Measurements from ENCODE around the gene IGFBP7. TPM values are rescaled to one million over a fixed set of nuclear protein-coding genes. Genes with fewer than 3 reads are reported as not detected.
"Not testable (repeated sequence)": the region's sequence is repeated elsewhere in the genome, so short reads cannot be mapped to it uniquely, and the experiment has no call there.

IGFBP7 gene
- total RNA-seq, 1 experiment from 2014 or later = 1,151 TPM

DNA sequence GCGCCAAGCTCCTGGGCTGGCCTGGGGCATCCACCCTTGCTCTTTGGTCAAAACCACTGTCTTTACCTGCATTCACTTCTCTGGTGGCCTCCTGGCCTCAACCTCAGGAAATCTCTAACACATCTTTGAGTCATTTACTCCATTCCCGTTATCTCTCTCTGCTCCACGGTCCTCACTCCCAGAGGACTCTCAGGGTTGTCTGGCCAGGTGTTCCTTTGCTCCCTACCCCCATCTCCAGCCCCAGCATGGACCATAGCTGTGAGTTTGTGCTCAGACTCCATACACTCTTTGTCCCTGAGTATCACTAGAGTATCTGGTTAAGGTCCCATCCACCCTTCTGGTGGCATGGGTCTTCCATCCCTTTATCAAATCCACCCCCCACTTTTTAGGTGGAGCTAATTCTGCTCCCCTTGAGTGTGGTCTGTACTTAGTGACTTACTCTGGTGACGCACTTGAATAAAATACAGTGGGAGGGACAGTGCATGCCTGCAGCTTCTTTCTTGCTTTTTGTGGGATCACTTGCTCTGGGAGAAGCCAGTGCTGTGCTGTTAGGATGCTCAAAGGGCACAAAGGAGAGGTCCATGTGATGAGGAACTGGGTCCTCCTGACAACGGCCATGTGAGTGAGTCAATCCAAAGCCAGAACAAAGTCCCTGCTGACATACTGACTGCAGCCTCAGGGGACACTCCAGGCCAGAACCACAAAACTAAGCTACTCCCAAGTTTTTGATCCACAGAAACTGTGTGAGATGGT, 44.3 kb downstream of the IGFBP7 start:
- H3K36me3 ChIP-seq = peaks cover 24% of the 10 kb centered on the region
- no peaks in the 10 kb centered on the region for H3K9me3 ChIP-seq (replicated peaks)
- H3K4me1 ChIP-seq (replicated peaks) = peaks cover 90% of the 10 kb centered on the region
- peak; percentile 56 to 65 for DNase-seq (ENCODE audit: low read depth in 1 of 2, low spot score in 2 of 2)
- H3K27ac ChIP-seq = peak overlapping the region; percentile 75
- H3K4me3 ChIP-seq = no peak overlapping the region
- H3K27me3 ChIP-seq (replicated peaks) = no peaks in the 10 kb centered on the region

DNA sequence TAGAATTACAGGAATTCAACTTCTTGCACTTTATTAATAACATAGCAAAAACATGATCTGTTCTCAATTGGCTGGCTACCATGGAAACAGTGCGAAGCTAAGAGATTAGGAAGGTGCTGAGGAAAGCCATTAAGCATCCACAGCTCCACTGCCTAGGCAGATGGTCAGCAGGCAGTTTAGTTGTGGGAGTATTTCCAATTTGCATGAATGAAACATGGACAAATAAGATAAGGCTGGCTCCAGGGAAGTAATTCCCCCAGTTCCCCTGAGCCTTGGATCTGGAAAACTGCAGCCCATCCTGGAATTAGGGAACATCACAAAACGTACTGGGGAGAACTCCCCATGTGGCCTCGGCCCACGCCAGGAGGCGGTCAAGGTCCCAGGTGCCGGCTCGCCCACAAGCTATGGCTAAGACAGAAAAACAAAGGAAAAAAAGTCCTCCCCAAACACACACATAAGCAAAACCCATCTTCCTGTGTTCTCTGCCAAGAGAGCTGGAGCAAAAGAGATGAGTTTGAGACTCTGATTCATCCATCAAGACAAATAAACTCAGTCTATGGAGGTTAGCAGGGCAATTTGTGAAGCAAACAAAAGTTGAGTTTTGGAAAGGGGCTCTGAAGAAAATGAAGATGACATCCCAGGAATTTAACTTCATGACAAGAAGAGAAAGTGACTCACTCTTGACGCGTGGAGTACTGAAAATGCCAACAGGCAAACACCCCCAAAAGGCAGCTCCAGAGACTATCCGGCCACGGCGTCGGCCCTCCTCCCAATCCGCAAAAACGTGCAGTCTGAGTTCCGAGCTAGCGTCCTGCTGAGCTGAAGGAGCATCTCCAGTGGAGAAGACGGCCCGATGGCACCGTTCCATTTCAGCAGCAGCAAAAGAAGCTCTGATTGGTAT, 45.1 kb downstream of the IGFBP7 start:
- H3K36me3 ChIP-seq = peaks cover 20% of the 10 kb centered on the region
- peak; percentile 96 to 98 for DNase-seq (ENCODE audit: low read depth in 1 of 2, low spot score in 2 of 2)
- H3K27ac ChIP-seq = peak overlapping the region; percentile 75
- peaks cover 91% of the 10 kb centered on the region for H3K4me1 ChIP-seq (replicated peaks)
- H3K27me3 ChIP-seq (replicated peaks) = no peaks in the 10 kb centered on the region
- no peak overlapping the region for H3K4me3 ChIP-seq
- no peaks in the 10 kb centered on the region for H3K9me3 ChIP-seq (replicated peaks)

DNA sequence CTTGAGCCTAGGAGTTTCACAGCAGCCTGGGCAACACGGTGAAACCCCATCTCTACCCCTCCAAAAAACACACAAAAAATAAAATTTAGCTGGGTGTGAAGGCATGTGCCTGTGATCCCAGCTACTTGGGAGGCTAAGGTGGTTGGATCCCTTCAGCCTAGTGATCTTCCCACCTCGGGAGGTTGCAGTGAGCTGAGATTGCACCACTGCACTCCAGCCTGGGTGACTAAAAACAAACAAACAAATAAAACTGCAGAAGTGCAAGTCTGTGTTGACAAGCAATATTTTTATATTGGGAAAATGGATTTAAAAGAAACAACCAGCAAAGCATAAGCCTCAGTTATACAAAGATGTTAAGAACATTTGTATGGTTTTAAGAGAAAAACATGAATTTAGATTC, 46.1 kb downstream of the IGFBP7 start:
- no peak for DNase-seq (ENCODE audit: low read depth in 1 of 2, low spot score in 2 of 2)
- H3K27ac ChIP-seq = peak overlapping the region; percentile 75
- peaks cover 26% of the 10 kb centered on the region for H3K36me3 ChIP-seq
- no peak overlapping the region for H3K4me3 ChIP-seq
- peaks cover 85% of the 10 kb centered on the region for H3K4me1 ChIP-seq (replicated peaks)
- no peaks in the 10 kb centered on the region for H3K27me3 ChIP-seq (replicated peaks)
- H3K9me3 ChIP-seq (replicated peaks) = no peaks in the 10 kb centered on the region

DNA sequence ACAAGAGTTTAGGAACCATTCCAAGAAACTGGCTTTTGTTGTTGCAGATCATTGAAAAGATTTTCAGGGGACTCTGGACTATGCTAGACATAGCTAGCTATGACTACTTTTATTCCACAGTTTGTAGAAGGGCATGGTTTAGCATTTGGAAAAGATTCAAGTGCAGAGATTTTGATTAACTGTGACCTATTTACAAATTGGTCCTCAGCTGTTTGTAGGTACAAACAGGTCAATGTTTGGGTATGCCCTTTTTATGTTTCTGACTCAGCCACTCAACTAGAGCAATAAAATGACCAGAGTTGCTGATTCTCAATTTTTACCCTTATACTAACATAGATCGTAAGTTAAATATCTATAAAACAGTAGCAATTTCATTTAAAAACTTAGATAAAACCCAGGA, 46.7 kb downstream of the IGFBP7 start:
- Histone ChIP-seq H3K4me3 (no peak overlapping the region), H3K27ac (peak overlapping the region; percentile 16; the same call in 1 of the 2 replicates), H3K36me3 (peaks cover 29% of the 10 kb centered on the region), H3K4me1 (replicated peaks) (peaks cover 79% of the 10 kb centered on the region), H3K27me3 (replicated peaks) (no peaks in the 10 kb centered on the region), H3K9me3 (replicated peaks) (no peaks in the 10 kb centered on the region)
- no peak for DNase-seq (ENCODE audit: low read depth in 1 of 2, low spot score in 2 of 2)

DNA sequence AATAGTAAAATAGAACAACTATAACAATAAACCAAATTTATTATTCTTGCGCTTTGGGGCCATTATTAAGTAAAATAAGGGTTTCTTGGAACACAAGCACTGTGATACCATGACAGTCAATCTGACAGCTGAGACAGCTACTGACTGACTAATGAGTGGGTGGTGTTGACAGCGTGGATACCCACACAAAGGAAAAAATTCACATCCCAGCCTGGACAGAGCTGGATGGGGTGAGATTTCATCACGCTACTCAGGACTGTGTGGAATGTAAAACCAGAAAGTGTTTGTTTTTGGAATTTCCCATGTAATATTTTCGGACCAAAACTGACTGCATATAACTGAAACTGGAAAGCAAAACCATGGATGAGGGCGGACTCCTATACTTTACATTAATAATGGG, 48.8 kb downstream of the IGFBP7 start:
- H3K4me3 ChIP-seq = no peak overlapping the region
- DNase-seq (ENCODE audit: low read depth in 1 of 2, low spot score in 2 of 2) = peak in 1 of 2 experiments; percentile 56
- peak overlapping the region; percentile 58 for H3K27ac ChIP-seq
- no peaks in the 10 kb centered on the region for H3K27me3 ChIP-seq (replicated peaks)
- H3K9me3 ChIP-seq (replicated peaks) = no peaks in the 10 kb centered on the region
- H3K4me1 ChIP-seq (replicated peaks) = peaks cover 64% of the 10 kb centered on the region
- H3K36me3 ChIP-seq = peaks cover 34% of the 10 kb centered on the region

DNA sequence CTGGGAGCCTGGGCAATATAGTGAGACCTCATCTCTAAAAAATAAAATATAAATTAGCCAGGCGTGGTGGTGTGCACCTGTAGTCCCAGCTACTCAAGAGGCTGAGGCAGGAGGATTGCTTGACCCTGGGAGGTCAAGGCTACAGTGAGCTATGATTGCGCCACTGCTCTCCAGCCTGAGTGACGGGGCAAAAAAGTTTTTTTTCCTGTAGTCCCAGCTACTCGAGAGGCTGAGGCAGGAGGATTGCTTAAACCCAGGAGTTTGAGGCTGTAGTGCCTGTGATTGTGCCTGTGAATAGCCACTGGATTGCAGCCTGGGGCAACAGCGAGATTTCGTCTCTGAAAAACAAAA, 49.5 kb downstream of the IGFBP7 start:
- not testable (repeated sequence) for H3K9me3 ChIP-seq (replicated peaks); H3K27ac ChIP-seq; H3K27me3 ChIP-seq (replicated peaks); DNase-seq (ENCODE audit: low read depth in 1 of 2, low spot score in 2 of 2); H3K4me3 ChIP-seq
- Histone ChIP-seq H3K4me1 (replicated peaks) (peaks cover 57% of the 10 kb centered on the region), H3K36me3 (peaks cover 41% of the 10 kb centered on the region)

DNA sequence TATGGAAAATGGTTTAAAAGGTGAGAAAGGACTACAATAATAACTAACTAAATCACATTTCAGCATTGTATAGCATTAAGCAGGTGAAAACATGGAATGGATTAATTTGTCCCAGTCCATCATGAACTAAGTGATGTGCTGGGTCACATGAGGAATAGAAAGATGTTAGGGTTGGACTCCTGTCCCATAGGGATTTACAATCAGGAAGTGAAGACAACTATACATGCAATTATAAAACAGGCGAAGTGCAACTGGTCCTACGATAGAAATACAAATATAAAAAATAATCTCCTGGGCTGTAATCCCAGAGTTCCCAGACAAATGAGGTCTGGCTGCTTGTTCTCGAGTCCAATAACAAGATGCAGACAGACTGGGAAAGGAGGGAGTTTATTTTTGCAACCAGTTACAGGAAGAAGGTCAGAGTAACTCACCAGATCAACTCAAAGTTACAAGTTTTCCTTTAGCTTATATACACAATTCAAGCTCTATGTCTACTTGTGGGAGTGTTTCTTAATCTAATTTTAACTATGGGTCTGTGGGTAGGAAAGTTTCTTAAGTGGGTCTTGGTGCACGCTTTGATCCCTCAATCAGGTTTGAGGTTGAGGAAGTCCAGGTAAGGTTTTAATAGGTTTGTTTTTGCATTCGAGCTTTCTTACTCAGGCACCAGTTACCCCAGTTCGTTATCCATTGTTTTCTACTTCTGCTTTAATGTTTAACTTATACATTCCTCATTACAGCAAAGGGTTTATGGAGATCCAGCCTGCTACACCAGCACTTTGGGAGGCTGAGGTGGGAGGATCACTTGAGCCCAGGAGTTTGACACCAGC, 50.1 kb downstream of the IGFBP7 start:
- Histone ChIP-seq H3K4me3 (no peak overlapping the region), H3K27me3 (replicated peaks) (no peaks in the 10 kb centered on the region), H3K36me3 (peaks cover 46% of the 10 kb centered on the region), H3K9me3 (replicated peaks) (no peaks in the 10 kb centered on the region), H3K27ac (no peak overlapping the region), H3K4me1 (replicated peaks) (peaks cover 53% of the 10 kb centered on the region)
- DNase-seq (ENCODE audit: low read depth in 1 of 2, low spot score in 2 of 2) = no peak

DNA sequence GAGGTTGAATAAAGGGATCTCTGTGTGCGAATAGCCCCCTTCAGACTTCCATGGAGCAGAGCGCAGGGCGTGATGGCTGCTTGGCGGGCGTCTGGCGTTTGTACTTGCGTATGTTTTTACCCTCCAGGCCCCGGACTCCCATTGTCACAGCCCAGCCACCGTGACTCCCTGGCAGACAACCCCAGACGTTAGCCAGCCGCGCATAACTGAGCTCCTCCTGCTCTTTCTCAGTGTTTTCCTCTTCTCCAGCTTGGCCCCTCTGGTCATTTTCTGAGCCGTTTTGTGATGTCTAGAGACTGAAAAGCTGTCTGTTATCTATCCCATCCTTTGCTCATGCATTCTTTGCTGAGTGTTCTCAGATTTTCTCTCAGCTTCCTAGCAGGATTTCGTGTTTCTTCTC, 54.3 kb downstream of the IGFBP7 start:
- DNase-seq (ENCODE audit: low read depth in 1 of 2, low spot score in 2 of 2) = no peak
- Histone ChIP-seq H3K27ac (no peak overlapping the region), H3K27me3 (replicated peaks) (no peaks in the 10 kb centered on the region), H3K4me3 (no peak overlapping the region), H3K9me3 (replicated peaks) (no peaks in the 10 kb centered on the region), H3K36me3 (peaks cover 59% of the 10 kb centered on the region), H3K4me1 (replicated peaks) (peaks cover 11% of the 10 kb centered on the region)

DNA sequence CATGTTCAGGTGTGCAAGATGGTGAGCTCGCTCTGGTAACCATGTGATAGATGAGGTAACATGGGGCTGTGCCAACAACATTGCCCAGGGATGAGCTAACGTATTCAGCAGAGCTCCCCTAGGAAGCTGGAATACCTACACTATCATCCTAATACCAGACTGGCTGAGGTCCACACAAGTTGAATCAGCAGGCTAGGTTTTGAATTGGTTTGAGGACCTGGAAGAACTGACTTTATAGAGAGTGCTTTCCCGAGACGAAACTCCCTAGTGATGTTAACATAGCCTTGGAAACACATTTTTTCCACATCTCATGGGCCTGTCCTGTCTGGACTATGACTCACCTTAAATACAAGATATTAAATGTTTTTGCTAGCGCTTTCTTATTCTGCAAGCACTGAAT, 56.7 kb downstream of the IGFBP7 start:
- Histone ChIP-seq H3K4me1 (replicated peaks) (peaks cover 14% of the 10 kb centered on the region), H3K27me3 (replicated peaks) (no peaks in the 10 kb centered on the region), H3K27ac (no peak overlapping the region), H3K36me3 (peaks cover 63% of the 10 kb centered on the region), H3K4me3 (no peak overlapping the region), H3K9me3 (replicated peaks) (no peaks in the 10 kb centered on the region)
- DNase-seq (ENCODE audit: low read depth in 1 of 2, low spot score in 2 of 2) = no peak

DNA sequence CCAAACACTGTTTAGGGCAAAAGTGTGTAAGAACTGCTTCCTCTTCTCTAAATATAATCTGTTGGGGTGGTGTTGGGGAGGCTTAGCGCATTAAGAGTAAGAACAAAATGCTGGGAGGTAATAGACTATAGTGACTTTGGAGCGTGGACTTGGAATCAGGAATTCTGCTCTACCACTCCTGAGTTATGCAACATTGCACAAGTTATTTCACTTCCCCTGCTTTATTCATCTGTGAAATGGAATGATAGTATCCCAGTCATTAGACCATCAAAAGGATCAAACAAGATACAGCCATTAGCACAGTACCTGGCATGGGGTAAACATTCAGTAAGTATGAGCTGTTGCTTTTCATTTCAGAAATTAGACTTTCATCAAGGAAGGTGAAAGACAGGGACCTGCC, 58.7 kb downstream of the IGFBP7 start:
- Histone ChIP-seq H3K27me3 (replicated peaks) (no peaks in the 10 kb centered on the region), H3K9me3 (replicated peaks) (no peaks in the 10 kb centered on the region), H3K27ac (no peak overlapping the region), H3K36me3 (peaks cover 57% of the 10 kb centered on the region), H3K4me1 (replicated peaks) (peaks cover 28% of the 10 kb centered on the region), H3K4me3 (no peak overlapping the region)
- DNase-seq (ENCODE audit: low read depth in 1 of 2, low spot score in 2 of 2) = no peak

DNA sequence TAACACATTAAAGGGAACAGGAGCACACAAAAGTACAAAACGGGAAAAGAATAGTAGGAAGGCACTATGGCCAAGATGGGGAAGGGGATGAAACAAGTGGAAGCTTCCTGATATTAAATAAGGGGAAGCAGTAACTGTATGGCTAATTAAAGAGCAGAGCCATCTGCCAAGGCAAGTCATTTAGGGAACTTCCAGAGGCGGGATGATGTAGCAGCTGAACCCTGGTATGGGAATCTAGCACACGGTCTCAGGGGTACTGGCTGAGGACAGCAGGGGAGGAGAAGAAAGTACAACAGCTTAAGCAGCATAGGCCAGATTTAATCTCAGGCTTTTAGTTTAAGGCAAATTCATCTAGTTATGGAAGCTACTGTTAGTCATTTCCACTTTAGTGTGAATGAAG, 59.1 kb downstream of the IGFBP7 start:
- Histone ChIP-seq H3K4me1 (replicated peaks) (peaks cover 32% of the 10 kb centered on the region), H3K27ac (no peak overlapping the region), H3K36me3 (peaks cover 53% of the 10 kb centered on the region), H3K4me3 (no peak overlapping the region), H3K9me3 (replicated peaks) (no peaks in the 10 kb centered on the region), H3K27me3 (replicated peaks) (no peaks in the 10 kb centered on the region)
- DNase-seq (ENCODE audit: low read depth in 1 of 2, low spot score in 2 of 2) = no peak

DNA sequence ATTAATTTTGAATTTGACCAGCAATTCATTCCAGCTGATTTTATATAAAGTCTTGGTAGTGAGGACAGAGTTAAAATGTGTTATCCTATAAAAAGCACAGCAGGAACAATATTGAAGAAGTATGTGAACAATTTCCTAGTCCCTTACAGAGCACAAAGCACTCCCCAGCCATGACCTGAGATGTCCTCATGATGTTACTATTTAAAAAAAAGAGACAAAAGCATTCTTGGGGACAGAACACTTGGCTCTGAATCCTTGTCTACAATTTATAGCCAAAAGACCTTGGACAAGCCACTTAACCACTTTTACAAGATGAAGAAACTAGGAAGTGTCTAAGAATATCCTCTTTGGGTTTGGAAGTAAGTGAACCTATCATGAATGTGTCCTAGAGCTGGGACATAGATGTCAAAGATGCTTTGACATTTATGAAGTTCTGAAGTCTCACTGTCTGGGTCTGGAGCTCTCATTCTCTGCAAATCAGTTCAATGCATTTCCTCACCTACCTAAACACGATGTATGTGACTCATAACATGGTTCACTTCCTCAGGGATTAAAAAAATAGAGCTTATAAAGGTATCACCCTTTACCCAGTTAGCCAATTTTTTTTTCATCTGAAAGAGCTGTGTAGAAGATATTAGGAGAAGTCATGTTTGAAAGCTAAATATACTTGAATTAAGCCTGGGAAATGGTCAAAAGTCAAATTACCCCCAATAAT, 61.4 kb downstream of the IGFBP7 start:
- H3K9me3 ChIP-seq (replicated peaks) = no peaks in the 10 kb centered on the region
- no peaks in the 10 kb centered on the region for H3K27me3 ChIP-seq (replicated peaks)
- H3K4me3 ChIP-seq = no peak overlapping the region
- H3K4me1 ChIP-seq (replicated peaks) = peaks cover 56% of the 10 kb centered on the region
- H3K27ac ChIP-seq = peak overlapping the region; percentile 50
- H3K36me3 ChIP-seq = peaks cover 42% of the 10 kb centered on the region
- peak in 1 of 2 experiments; percentile 40 for DNase-seq (ENCODE audit: low read depth in 1 of 2, low spot score in 2 of 2)

DNA sequence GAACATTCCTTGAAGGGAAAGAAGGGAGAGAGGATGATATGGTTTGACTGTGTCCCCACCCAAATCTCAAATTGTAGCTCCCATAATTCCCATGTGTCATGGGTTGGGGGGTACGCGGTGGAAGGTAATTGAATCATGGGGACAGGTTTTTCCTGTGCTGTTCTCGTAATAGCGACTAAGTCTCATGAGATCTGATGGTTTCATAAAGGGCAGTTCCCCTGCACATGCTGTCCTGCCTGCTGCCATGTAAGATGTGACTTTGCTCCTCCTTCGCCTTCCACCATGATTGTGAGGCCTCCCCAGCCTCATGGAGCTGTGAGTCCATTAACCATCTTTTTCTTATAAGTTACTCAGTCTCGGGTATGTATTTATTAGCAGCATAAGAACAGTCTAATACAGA, 63.1 kb downstream of the IGFBP7 start:
- not testable (repeated sequence) for H3K27ac ChIP-seq; H3K4me3 ChIP-seq; DNase-seq (ENCODE audit: low read depth in 1 of 2, low spot score in 2 of 2); H3K9me3 ChIP-seq (replicated peaks); H3K27me3 ChIP-seq (replicated peaks)
- peaks cover 67% of the 10 kb centered on the region for H3K4me1 ChIP-seq (replicated peaks)
- H3K36me3 ChIP-seq = peaks cover 36% of the 10 kb centered on the region

Data from SJSA1 (cell line).